Activated CD8-positive, alpha-beta memory T cell treated with anti-CD3 and anti-CD28 coated beads for 1 hour (primary cell): ENCODE data around the gene REC8.
A peak's percentile ranks its signal among the peaks of the same experiment; 100 is the strongest.

Experiments used
- DNase-seq, 2 donors: peaks; one replicate each; pipeline ENCODE4 v3.0.0-alpha.2; 2020; ENCODE audit warnings: low read depth in 1 of 2; ENCODE audit errors: extremely low read depth in 1 of 2

The REC8 gene

GRCh38 chr14:24171422-24172260, at the start of gene REC8:
Gene REC8 (plus strand): TSS chr14:24172080. CDS start chr14:24172553, 473 bp downstream.
- DNase-seq, result peak; percentile 56 to 63

GRCh38 chr14:24122416-24122815, 49.5 kb upstream of the REC8 start:
- no peak for DNase-seq

- DNase-seq, result no peak
Measured at GRCh38 chr14:24122898-24123297, 49.0 kb upstream of the REC8 start.

GRCh38 chr14:24123424-24124417, 48.2 kb upstream of the REC8 start:
- no peak for DNase-seq

GRCh38 chr14:24126939-24127338, 44.9 kb upstream of the REC8 start:
- no peak for DNase-seq

GRCh38 chr14:24127673-24128072, 44.2 kb upstream of the REC8 start:
- no peak for DNase-seq

GRCh38 chr14:24129410-24129998, 42.4 kb upstream of the REC8 start:
- DNase-seq, result no peak

GRCh38 chr14:24130380-24130716, 41.5 kb upstream of the REC8 start, which contains the start of gene FITM1:
Gene FITM1 (plus strand): TSS chr14:24130659. CDS start chr14:24131564, 905 bp downstream.
- DNase-seq, result no peak

GRCh38 chr14:24130717-24131548, 40.9 kb upstream of the REC8 start:
- no peak for DNase-seq

GRCh38 chr14:24131549-24131966, 40.3 kb upstream of the REC8 start:
- no peak for DNase-seq

GRCh38 chr14:24132061-24132685, 39.7 kb upstream of the REC8 start:
- DNase-seq, result no peak

- DNase-seq, result no peak
Measured at GRCh38 chr14:24132976-24133375, 38.9 kb upstream of the REC8 start.

- DNase-seq, result no peak
Measured at GRCh38 chr14:24133735-24134134, 38.1 kb upstream of the REC8 start.

- DNase-seq, result no peak
Measured at GRCh38 chr14:24135584-24135833, 36.4 kb upstream of the REC8 start.

- peak; percentile 79 to 89 for DNase-seq
Measured at GRCh38 chr14:24135834-24136683, 35.8 kb upstream of the REC8 start, which contains the start of gene PSME1. Gene PSME1 (plus strand): TSS chr14:24136194. CDS start chr14:24136263, 69 bp downstream.

- no peak for DNase-seq
Measured at GRCh38 chr14:24136684-24137528, 35.0 kb upstream of the REC8 start.

- DNase-seq, result no peak
Measured at GRCh38 chr14:24137529-24138395, 34.1 kb upstream of the REC8 start.
